GM10266 (cell line): ENCODE data around the gene GOLGB1.
"Not testable (repeated sequence)": the region's sequence is repeated elsewhere in the genome, so short reads cannot be mapped to it uniquely, and the experiment has no call there.

Experiments used
- DNase-seq: peaks from one replicate; pipeline ENCODE4 v3.0.0; 2012; ENCODE audit errors: extremely low spot score
- CTCF ChIP-seq: IDR thresholded peaks from 2 replicates; pipeline ENCODE4 v1.5.1; 2012; ENCODE audit warnings: mild to moderate bottlenecking, low read depth; ENCODE audit not compliant: control insufficient read depth, insufficient read depth; ENCODE audit errors: missing control alignments

The GOLGB1 gene

GRCh38 chr3:121757812-121758545 lies 8.4 kb upstream of the GOLGB1 start:
- no peak for DNase-seq
- TF ChIP-seq CTCF = no peak

- DNase-seq = no peak
- no peak for TF ChIP-seq CTCF
Observed at GRCh38 chr3:121757087-121757811, 7.7 kb upstream of the GOLGB1 start.

DNA sequence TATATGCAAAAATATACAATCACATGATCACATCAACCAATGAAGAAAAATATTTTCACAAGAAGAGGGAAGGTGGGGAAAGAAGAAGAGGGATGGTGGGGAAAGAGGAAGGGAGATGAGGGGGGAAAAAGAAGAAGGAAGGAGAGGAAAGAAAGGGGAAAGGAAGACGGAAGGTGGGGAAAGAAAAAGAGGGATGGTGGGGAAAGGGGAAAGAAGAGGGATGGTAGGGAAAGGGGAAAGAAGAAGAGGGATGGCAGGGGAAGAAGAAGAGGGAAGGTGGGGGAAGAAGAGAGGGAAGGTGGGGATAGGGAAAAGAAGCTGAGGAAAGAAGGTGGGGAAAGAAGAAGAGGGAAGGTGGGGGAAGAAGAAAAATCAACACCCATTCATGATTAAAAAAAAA lies 3.2 kb upstream of the GOLGB1 start:
- TF ChIP-seq CTCF = no peak
- DNase-seq = no peak

DNA sequence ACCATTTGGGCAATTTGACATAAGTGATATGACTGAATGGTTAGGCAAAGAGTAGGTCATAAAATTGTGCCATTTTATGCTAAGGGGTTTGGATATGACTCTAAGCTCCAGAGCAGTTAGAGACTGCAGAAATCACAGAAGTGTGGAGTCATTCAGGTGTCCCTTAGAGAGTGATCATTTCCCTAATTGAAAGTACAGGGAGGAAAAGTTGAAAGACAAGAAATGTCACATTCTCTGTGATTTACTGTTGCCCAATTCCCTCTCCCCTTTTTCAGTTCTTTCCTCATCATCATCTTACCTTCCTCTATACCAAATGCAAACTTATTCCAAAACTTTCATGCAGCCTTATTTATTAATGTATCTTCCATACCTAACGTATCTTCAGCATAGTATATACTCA lies 2.7 kb upstream of the GOLGB1 start:
- no peak for TF ChIP-seq CTCF
- DNase-seq = no peak

- no peak for TF ChIP-seq CTCF
- DNase-seq = no peak
Observed at GRCh38 chr3:121750087-121750415, 510 bp upstream of the GOLGB1 start.

- TF ChIP-seq CTCF = no peak
- no peak for DNase-seq
Observed at GRCh38 chr3:121748680-121749275, 763 bp downstream of the GOLGB1 start.

DNA sequence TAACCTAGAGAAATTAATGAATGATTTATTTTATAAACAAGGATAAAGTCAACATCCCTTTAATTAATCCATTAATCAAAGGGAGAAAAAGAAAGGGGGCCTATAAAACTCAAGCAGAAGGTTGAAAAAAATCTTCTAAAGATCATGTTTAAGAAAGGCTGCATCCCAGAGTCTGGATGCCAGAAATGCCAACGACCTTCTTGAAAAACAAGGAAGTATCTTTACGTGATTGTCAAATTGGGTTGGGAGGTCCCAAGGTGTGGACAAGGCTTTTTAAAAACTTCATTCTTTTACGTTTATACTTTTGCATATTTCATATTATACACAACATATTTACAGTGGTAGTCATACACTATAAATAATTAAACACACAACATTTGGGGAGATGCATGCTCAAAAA lies 1.6 kb downstream of the GOLGB1 start:
- DNase-seq = no peak

GRCh38 chr3:121743106-121743505 lies 6.4 kb downstream of the GOLGB1 start:
- DNase-seq = not testable (repeated sequence)

More for the DNA sequence above, 1.6 kb downstream of the GOLGB1 start:
- no peak for TF ChIP-seq CTCF
